ENCODE results near the gene LYPD6. TPM values are rescaled to one million over a fixed set of nuclear protein-coding genes. Genes with fewer than 3 reads are reported as not detected.
"Not testable (repeated sequence)": the region's sequence is repeated elsewhere in the genome, so short reads cannot be mapped to it uniquely, and the experiment has no call there.

Gene LYPD6
- total and polyA plus RNA-seq, 2 experiments from 2014 or later, result 2.3 to 3.9 TPM

DNA sequence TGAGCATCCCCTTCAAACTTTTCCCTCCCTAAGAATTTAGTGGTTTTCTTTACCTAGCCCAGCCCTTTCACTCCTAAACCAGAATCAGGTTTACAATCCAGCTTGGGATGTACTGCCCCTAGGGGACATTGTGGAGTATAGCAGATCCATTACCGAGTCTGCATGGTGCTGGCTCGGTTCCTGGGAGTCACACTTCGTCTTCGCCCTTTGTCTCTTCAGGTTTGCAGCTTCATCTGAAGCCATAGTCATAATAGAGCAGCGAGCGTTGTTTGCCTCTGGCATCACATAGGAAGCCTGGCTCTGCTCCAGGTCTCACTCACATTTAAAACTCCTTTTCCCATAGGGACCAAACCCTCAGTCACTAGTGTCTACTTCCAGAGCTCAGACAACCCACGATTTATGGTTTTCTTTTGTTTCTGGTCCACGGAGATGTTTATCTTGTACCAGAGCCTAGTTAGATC, 16.8 kb upstream of the LYPD6 start:
- no peak overlapping the region for H3K27ac ChIP-seq
- TF ChIP-seq EZH2phosphoT487 (IDR thresholded peaks at IDR 0.05; ENCODE audit: insufficient read depth, low read depth), result no peak
- TF ChIP-seq EZH2 (IDR thresholded peaks at IDR 0.05; ENCODE audit: insufficient read depth, poor library complexity, severe bottlenecking), result no peak
- no peaks in the 10 kb centered on the region for H3K4me1 ChIP-seq (ENCODE audit: insufficient read depth)
- no peaks in the 10 kb centered on the region for H3F3A ChIP-seq (ENCODE audit: insufficient read depth)
- DNase-seq, result peak; percentile 69
- 12 to 13% methylated on average over 8 of the region's 8 CpGs for WGBS, 2 experiments (ENCODE audit: low coverage in 1 of 2, low lambda C conversion rate in 2 of 2, missing lambda C conversion rate in 2 of 2)
- H4K20me1 ChIP-seq (ENCODE audit: insufficient read depth), result no peaks in the 10 kb centered on the region
- H3K9me2 ChIP-seq (ENCODE audit: insufficient read depth), result no peaks in the 10 kb centered on the region
- no peak overlapping the region for H2AFZ ChIP-seq
- no peak overlapping the region for H3K4me3 ChIP-seq
- no peak overlapping the region for H3K4me2 ChIP-seq (ENCODE audit: unreplicated experiment)
- H3K36me3 ChIP-seq (ENCODE audit: low read depth), result no peaks in the 10 kb centered on the region
- in situ Hi-C loops (cut with MboI), result loop anchor here (10.0 to 25.0 kb wide), 2 partner anchors 279 to 676 kb away; partner anchors contain the start of genes EPC2 and LYPD6B
- H3K9ac ChIP-seq, result no peak overlapping the region
- no peaks in the 10 kb centered on the region for H3K9me3 ChIP-seq (ENCODE audit: low read depth)
- no peaks in the 10 kb centered on the region for H3K79me2 ChIP-seq (ENCODE audit: insufficient read depth)
- H3K27me3 ChIP-seq (replicated peaks; ENCODE audit: insufficient read depth), result 0 out of 2 replicates have a peak, but pooled peaks cover 1% of the 10 kb centered on the region

DNA sequence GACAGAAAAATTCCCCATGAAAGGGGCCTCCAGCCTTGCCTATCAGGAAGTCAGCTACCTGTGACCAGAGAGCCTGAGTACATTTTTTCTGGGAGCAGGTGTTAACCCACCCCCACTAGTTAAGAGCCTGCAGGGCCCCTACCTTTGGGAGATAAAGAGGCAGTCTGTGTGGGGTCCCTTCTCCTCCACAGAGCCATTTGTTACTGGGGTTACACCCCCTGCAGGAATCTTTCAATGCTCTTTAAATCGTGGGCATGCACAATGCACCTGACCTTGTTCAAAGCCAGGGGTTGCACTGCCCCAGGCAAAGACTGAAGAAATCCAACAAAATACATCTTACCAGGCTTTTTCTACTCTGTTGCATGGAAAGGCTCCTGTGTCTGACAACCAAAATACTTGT, 15.7 kb upstream of the LYPD6 start:
- Histone ChIP-seq H3K27ac (no peak overlapping the region), H3K79me2 (ENCODE audit: insufficient read depth) (no peaks in the 10 kb centered on the region), H2AFZ (no peak overlapping the region), H3K9me3 (ENCODE audit: low read depth) (no peaks in the 10 kb centered on the region), H3F3A (ENCODE audit: insufficient read depth) (no peaks in the 10 kb centered on the region), H3K4me2 (ENCODE audit: unreplicated experiment) (no peak overlapping the region), H3K4me1 (ENCODE audit: insufficient read depth) (no peaks in the 10 kb centered on the region), H3K27me3 (replicated peaks; ENCODE audit: insufficient read depth) (no peaks in the 10 kb centered on the region), H3K9me2 (ENCODE audit: insufficient read depth) (no peaks in the 10 kb centered on the region), H4K20me1 (ENCODE audit: insufficient read depth) (no peaks in the 10 kb centered on the region), H3K9ac (no peak overlapping the region), H3K36me3 (ENCODE audit: low read depth) (no peaks in the 10 kb centered on the region), H3K4me3 (no peak overlapping the region)
- 83 to 89% methylated on average over 1 of the region's 1 CpG for WGBS, 2 experiments (ENCODE audit: low coverage in 1 of 2, low lambda C conversion rate in 2 of 2, missing lambda C conversion rate in 2 of 2)
- DNase-seq, result no peak
- TF ChIP-seq EZH2phosphoT487 (IDR thresholded peaks at IDR 0.05; ENCODE audit: insufficient read depth, low read depth) (no peak), EZH2 (IDR thresholded peaks at IDR 0.05; ENCODE audit: insufficient read depth, poor library complexity, severe bottlenecking) (no peak)
- in situ Hi-C loops (cut with MboI), result loop anchor here (10.0 to 25.0 kb wide), 2 partner anchors 280 to 677 kb away; partner anchors contain the start of genes EPC2 and LYPD6B

DNA sequence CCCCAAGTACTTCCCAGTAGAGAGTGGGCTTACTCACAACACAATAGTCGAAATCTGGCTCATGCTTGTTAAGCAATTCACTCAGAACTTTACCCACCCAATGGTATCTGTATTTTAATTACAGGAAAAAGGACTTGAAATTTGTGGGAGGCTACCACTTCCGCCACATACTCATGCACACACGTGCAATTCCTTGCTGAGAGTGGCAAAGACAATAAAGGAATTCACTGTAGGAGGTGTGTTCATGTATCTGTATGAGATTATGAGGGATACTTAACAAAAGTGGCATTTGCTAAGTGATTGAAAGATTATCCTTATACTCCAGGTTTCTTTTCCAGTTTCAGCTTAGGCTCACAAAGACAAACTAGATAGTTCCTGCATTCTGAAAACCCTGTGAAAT, 14.9 kb upstream of the LYPD6 start:
- Histone ChIP-seq H3K36me3 (ENCODE audit: low read depth) (no peaks in the 10 kb centered on the region), H3K4me3 (no peak overlapping the region), H3K4me1 (ENCODE audit: insufficient read depth) (no peaks in the 10 kb centered on the region), H3F3A (ENCODE audit: insufficient read depth) (no peaks in the 10 kb centered on the region), H3K27ac (no peak overlapping the region), H3K27me3 (replicated peaks; ENCODE audit: insufficient read depth) (no peaks in the 10 kb centered on the region), H3K9me2 (ENCODE audit: insufficient read depth) (no peaks in the 10 kb centered on the region), H2AFZ (no peak overlapping the region), H3K9me3 (ENCODE audit: low read depth) (no peaks in the 10 kb centered on the region), H3K9ac (no peak overlapping the region), H3K79me2 (ENCODE audit: insufficient read depth) (no peaks in the 10 kb centered on the region), H3K4me2 (ENCODE audit: unreplicated experiment) (no peak overlapping the region), H4K20me1 (ENCODE audit: insufficient read depth) (no peaks in the 10 kb centered on the region)
- in situ Hi-C loops (cut with MboI), result loop anchor here (10.0 to 25.0 kb wide), 2 partner anchors 281 to 678 kb away; partner anchors contain the start of genes EPC2 and LYPD6B
- no peak for DNase-seq
- TF ChIP-seq EZH2 (IDR thresholded peaks at IDR 0.05; ENCODE audit: insufficient read depth, poor library complexity, severe bottlenecking) (no peak), EZH2phosphoT487 (IDR thresholded peaks at IDR 0.05; ENCODE audit: insufficient read depth, low read depth) (no peak)
- WGBS, 2 experiments (ENCODE audit: low coverage in 1 of 2, low lambda C conversion rate in 2 of 2, missing lambda C conversion rate in 2 of 2), result 58 to 62% methylated on average over 3 of the region's 3 CpGs

DNA sequence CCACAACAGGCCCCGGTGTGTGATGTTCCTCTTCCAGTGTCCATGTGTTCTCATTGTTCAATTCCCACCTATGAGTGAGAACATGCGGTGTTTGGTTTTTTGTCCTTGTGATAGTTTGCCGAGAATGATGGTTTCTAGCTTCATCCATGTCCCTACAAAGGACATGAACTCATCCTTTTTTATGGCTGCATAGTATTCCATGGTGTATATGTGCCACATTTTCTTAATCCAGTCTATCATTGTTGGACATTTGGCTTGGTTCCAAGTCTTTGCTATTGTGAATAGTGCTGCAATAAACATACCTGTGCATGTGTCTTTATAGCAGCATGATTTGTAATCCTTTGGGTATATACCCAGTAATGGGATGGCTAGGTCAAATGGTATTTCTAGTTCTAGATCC, 11.8 kb upstream of the LYPD6 start:
- in situ Hi-C loops (cut with MboI), result loop anchor here (10.0 to 25.0 kb wide), 2 partner anchors 284 to 681 kb away; partner anchors contain the start of genes EPC2 and LYPD6B
- not testable (repeated sequence) for H3K4me3 ChIP-seq
- 66 to 100% methylated on average over 2 to 3 of the region's 3 CpGs for WGBS, 2 experiments (ENCODE audit: low coverage in 1 of 2, low lambda C conversion rate in 2 of 2, missing lambda C conversion rate in 2 of 2)

DNA sequence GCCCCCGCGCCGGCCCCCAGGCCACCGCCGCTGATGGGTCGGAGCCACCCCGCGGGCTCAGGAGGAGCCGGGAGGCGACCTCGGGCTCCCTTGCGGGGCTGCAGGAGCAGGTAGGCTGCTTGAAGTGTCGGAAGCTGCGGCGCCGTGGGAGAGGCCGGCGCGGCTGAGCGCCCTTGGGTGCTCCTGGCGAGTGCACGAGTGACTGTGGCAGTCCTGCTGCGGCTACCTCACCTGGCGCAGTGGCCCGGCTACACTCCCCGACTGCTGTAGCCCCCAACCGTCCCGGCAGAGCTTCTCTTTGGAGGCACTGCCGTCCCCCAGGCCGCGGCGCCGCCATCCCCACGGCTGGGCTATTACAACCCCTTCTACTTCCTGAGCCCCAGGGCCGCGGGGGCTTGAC, 10.0 kb upstream of the LYPD6 start:
- no peak overlapping the region for H3K9ac ChIP-seq
- no peaks in the 10 kb centered on the region for H4K20me1 ChIP-seq (ENCODE audit: insufficient read depth)
- H3K27ac ChIP-seq, result no peak overlapping the region
- no peaks in the 10 kb centered on the region for H3F3A ChIP-seq (ENCODE audit: insufficient read depth)
- TF ChIP-seq EZH2 (IDR thresholded peaks at IDR 0.05; ENCODE audit: insufficient read depth, poor library complexity, severe bottlenecking), result no peak
- no peak for TF ChIP-seq EZH2phosphoT487 (IDR thresholded peaks at IDR 0.05; ENCODE audit: insufficient read depth, low read depth)
- no peak for DNase-seq
- no peaks in the 10 kb centered on the region for H3K9me2 ChIP-seq (ENCODE audit: insufficient read depth)
- H3K9me3 ChIP-seq (ENCODE audit: low read depth), result no peaks in the 10 kb centered on the region
- H2AFZ ChIP-seq, result no peak overlapping the region
- in situ Hi-C loops (cut with MboI), result loop anchor here (25.0 kb wide), 1 partner anchor 683 kb away; the partner anchor contains the start of gene EPC2
- no peaks in the 10 kb centered on the region for H3K4me1 ChIP-seq (ENCODE audit: insufficient read depth)
- no peaks in the 10 kb centered on the region for H3K36me3 ChIP-seq (ENCODE audit: low read depth)
- 71 to 73% methylated on average over 31 to 36 of the region's 36 CpGs for WGBS, 2 experiments (ENCODE audit: low coverage in 1 of 2, low lambda C conversion rate in 2 of 2, missing lambda C conversion rate in 2 of 2)
- no peak overlapping the region for H3K4me2 ChIP-seq (ENCODE audit: unreplicated experiment)
- no peaks in the 10 kb centered on the region for H3K27me3 ChIP-seq (replicated peaks; ENCODE audit: insufficient read depth)
- no peaks in the 10 kb centered on the region for H3K79me2 ChIP-seq (ENCODE audit: insufficient read depth)
- H3K4me3 ChIP-seq, result no peak overlapping the region

More for the DNA sequence above, 11.8 kb upstream of the LYPD6 start:
- H3K79me2 ChIP-seq (ENCODE audit: insufficient read depth); DNase-seq; H3K9me3 ChIP-seq (ENCODE audit: low read depth); H3K27me3 ChIP-seq (replicated peaks; ENCODE audit: insufficient read depth); H3K36me3 ChIP-seq (ENCODE audit: low read depth); H4K20me1 ChIP-seq (ENCODE audit: insufficient read depth); H3K4me1 ChIP-seq (ENCODE audit: insufficient read depth); H3K27ac ChIP-seq; H3K9ac ChIP-seq; H3F3A ChIP-seq (ENCODE audit: insufficient read depth); H2AFZ ChIP-seq; H3K9me2 ChIP-seq (ENCODE audit: insufficient read depth); H3K4me2 ChIP-seq (ENCODE audit: unreplicated experiment): not testable (repeated sequence)

Measured in GM23248 (cell line).